Heart right ventricle (tissue), 16 donors: Measurements from ENCODE around the gene ZNF337. TPM values are rescaled to one million over a fixed set of nuclear protein-coding genes. Genes with fewer than 3 reads are reported as not detected.

Experiments
- ATAC-seq, 8 donors: fragments of 200-7000 bp; cut with Tn5 transposase; one replicate each; pipeline ENCODE4 v1.9.1; 2020; ENCODE audit warnings: mild to moderate bottlenecking in 8 of 8, moderate library complexity in 8 of 8, moderate number of reproducible peaks in 1 of 8
- DNase-seq, 2 donors: peaks; one replicate each; pipeline ENCODE4 v3.0.0-alpha.2; 2020
- H3K27ac ChIP-seq, 10 donors: fragments of 200-600 bp; sonication (generic) in 2 of 10; one replicate each; pipeline versions ENCODE4 v1.5.0 to v1.8.0; 2020 to 2022; ENCODE audit warnings: mild to moderate bottlenecking in 3 of 10
- H3K27me3 ChIP-seq, 7 donors: fragments of 200-600 bp; one replicate each; pipeline ENCODE4 v1.8.0; 2021 to 2022; ENCODE audit warnings: mild to moderate bottlenecking in 2 of 7
- H3K36me3 ChIP-seq, 9 donors: fragments of 200-600 bp; sonication (generic) in 1 of 9; one replicate each; pipeline versions ENCODE4 v1.5.0 to v1.8.0; 2020 to 2022; ENCODE audit warnings: mild to moderate bottlenecking in 2 of 9
- H3K4me1 ChIP-seq, 9 donors: fragments of 200-600 bp; sonication (generic) in 1 of 9; one replicate each; pipeline versions ENCODE4 v1.5.0 to v1.8.0; 2020 to 2022; ENCODE audit warnings: mild to moderate bottlenecking in 4 of 9
- H3K4me3 ChIP-seq, 10 donors: fragments of 200-600 bp; sonication (generic) in 2 of 10; one replicate each; pipeline versions ENCODE4 v1.5.0 to v1.8.0; 2020 to 2022; ENCODE audit warnings: mild to moderate bottlenecking in 7 of 10, moderate library complexity in 2 of 10
- H3K9me3 ChIP-seq, 11 donors: fragments of 200-600 bp in 10 of 11; sonication (generic) in 2 of 11; one replicate each; pipeline versions ENCODE4 v1.5.0 to v1.8.0; 2013 to 2022; ENCODE audit warnings: mild to moderate bottlenecking in 2 of 11, control low read depth in 1 of 11, moderate library complexity in 1 of 11
- CTCF ChIP-seq, 9 donors: fragments of 200-600 bp; sonication (generic) in 2 of 9; IDR thresholded peaks; one replicate each; pipeline versions ENCODE4 v1.5.0 to v1.8.0; 2021 to 2022; ENCODE audit warnings: antibody characterized with exemption in 9 of 9, mild to moderate bottlenecking in 5 of 9, moderate library complexity in 1 of 9
- WGBS, 2 donors: extraction: QIAGEN DNeasy Blood & Tissue Kit; methylation state at CpG; one replicate each; pipeline ENCODE4 v1.1.7; 2013; ENCODE audit warnings: inconsistent platforms in 1 of 2; 5-methylcytosine and 5-hydroxymethylcytosine counted together
- intact Hi-C, 10 donors: fragments of 100-400 bp; cut with DNase I; formaldehyde crosslinking; loops; one replicate each; pipeline versions ENCODE4 v1.11.1 to v1.14.2; 2022
- long read RNA-seq, 3 donors: library from polyadenylated mRNA; unstranded; transcript quantifications; one replicate each; pipeline ENCODE4 v2.0.0, GENCODE V29; 2020 to 2021
- polyA plus RNA-seq, 2 donors: library from polyadenylated mRNA; stranded (reverse); fragments of 200-250 nt; gene quantifications; one replicate each; pipeline ENCODE4 v1.2.3, GENCODE V29; 2013
- total RNA-seq, 10 donors: library from RNA; stranded (reverse); fragmentation: NEBNext Ultra II Directional in 3 of 10; extraction: Animal tissue kit (Norgen Biotek cat#: 25700) in 3 of 10; gene quantifications; one replicate each; pipeline versions ENCODE4 v1.2.1 to v1.2.4, GENCODE V29; 2021 to 2023
- donor health status: Arrhythmogenic right ventricular cardiomyopathy.
- donor health status: ischemic (EF 13 %, LVEDD 7.1; RV severe dilation, severe dysfunction).
- donor health status: healthy with polysubstance abuse.
- donor health status: DM: no; HTN: yes; CAD: no.
- donor health status: DM: no; HTN: no; CAD: no.
- donor health status: ischemic (EF 25% LVEDD 6.9; RV normal size, moderate dysfunction).
- donor health status: ischemic (EF 25% LVEDD 5.7; RV mildly dilated, moderate dysfunction).
- donor health status: healthy.
- donor health status: DM: yes; HTN: yes; CAD: no.
- donor health status: Ischemic cardiomyopathy.
- donor health status: ischemic (EF 35%, LVEDD 5.7; RV mildly dilated, moderate dysfunction).
- donor health status: nonischemic (EF 11% LVEDD 7.7; RV severe dilation, severe dysfunction).
- donor health status: DM: yes; HTN: yes; CAD: no.
- donor health status: PGD.
- donor health status: ischemic (EF 29% LVEDD 5.4; RV normal size, mild dysfunction).
- donor health status: nonischemic (EF 23%, LVEDD 6.1; RV moderate dilation, normal function).

Gene ZNF337
- 1 to 10 TPM; 5.9 to 8.6 (median 7.4) TPM for total RNA-seq
- 10 to 100 TPM in 1 of 2 donors, 1 to 10 TPM in 1; 5.4 to 17.1 TPM for polyA plus RNA-seq
- long read RNA-seq, donor 1, transcript ZNF337-201 (5 exons, 3,205 nt): major isoform, 5 of 10 reads
- long read RNA-seq, donor 1, partial matches to known transcripts: 0 of 10 reads
- long read RNA-seq, donor 1, other reads (novel, unspliced or antisense): 5 of 10 reads
- long read RNA-seq, donor 2, transcript ZNF337-201 (5 exons, 3,205 nt): major isoform, 6 of 17 reads
- long read RNA-seq, donor 2, partial matches to known transcripts: 0 of 17 reads
- long read RNA-seq, donor 2, other reads (novel, unspliced or antisense): 10 of 17 reads
- long read RNA-seq, donor 3, transcript ZNF337-201 (5 exons, 3,205 nt): major isoform, 9 of 17 reads
- long read RNA-seq, donor 3, partial matches to known transcripts: 1 of 17 reads
- long read RNA-seq, donor 3, other reads (novel, unspliced or antisense): 7 of 17 reads

- intact Hi-C loops: loop anchor here in 4 of 10 donors (2.0 to 5.0 kb wide), 2 partner anchors 54 to 74 kb away; partner anchors contain the start of gene NANP (in 3 of the 4)
- ATAC-seq (peak; percentile 100), DNase-seq (peak; percentile 96 to 97)
- H3K27me3 ChIP-seq: no peaks in the 10 kb centered on the region
- 0 to 1% methylated on average over 78 to 82 of the region's 82 CpGs for WGBS, 2 donors
- H3K27ac ChIP-seq: peak within 1 kb of the TSS; percentile 78 to 96 (median 92)
- peaks cover 0 to 10% (median 0%) of the 10 kb centered on the region in 9 donors for H3K36me3 ChIP-seq
- peak within 1 kb of the TSS; percentile 75 to 99 (median 90) for H3K4me3 ChIP-seq
- TF ChIP-seq CTCF (IDR thresholded peaks at IDR 0.05): peak in 5 of 9 donors; percentile 12 to 47 (median 32)
- H3K9me3 ChIP-seq: peaks cover 0 to 27% (median 11%) of the 10 kb centered on the region in 11 donors
- H3K4me1 ChIP-seq: peaks cover 0 to 25% (median 16%) of the 10 kb centered on the region in 9 donors
These were observed at the start of gene ZNF337 for GRCh38 chr20:25696371-25697131. Gene ZNF337, minus strand, starts transcription at chr20:25696853. Its CDS starts 10,436 bp downstream, at chr20:25686417.

DNA sequence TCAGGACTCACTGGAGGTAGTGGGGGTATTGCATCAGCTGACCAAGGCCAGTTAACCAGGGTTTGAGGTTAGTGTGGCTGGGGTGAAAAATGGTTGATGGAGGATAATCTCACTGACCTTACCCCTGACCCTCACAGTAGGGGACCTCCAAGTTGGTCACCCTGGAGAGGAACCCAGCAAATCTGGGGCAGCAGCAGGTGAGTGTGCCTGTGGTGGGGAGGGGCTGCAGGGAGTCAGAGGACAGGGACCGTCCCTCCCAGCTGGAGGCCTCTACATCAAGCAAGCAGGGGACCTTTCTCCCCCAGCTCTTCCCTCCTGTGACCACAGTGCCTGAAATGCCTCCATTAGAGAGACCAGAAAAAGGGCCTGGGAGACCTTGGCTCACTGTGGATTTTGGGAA lies 49.1 kb upstream of the ZNF337 start:
- TF ChIP-seq CTCF (IDR thresholded peaks at IDR 0.05): no peak
- ATAC-seq: no peak

GRCh38 chr20:25745100-25745499 lies 48.4 kb upstream of the ZNF337 start:
- TF ChIP-seq CTCF (IDR thresholded peaks at IDR 0.05): no peak
- WGBS, 2 donors: 84% methylated on average over 4 of the region's 4 CpGs
- Histone ChIP-seq H3K4me3 (no peak overlapping the region), H3K27ac (no peak overlapping the region), H3K9me3 (no peaks in the 10 kb centered on the region), H3K4me1 (no peaks in the 10 kb centered on the region), H3K27me3 (no peaks in the 10 kb centered on the region), H3K36me3 (no peaks in the 10 kb centered on the region)
- DNase-seq (no peak), ATAC-seq (no peak)
- intact Hi-C loops: loop anchor here in 1 of 10 donors (5.0 kb wide), 1 partner anchor 53 kb away; no protein-coding TSS in a partner anchor

More for the DNA sequence above, 49.1 kb upstream of the ZNF337 start:
- peaks cover 0 to 4% (median 0%) of the 10 kb centered on the region in 9 donors for H3K4me1 ChIP-seq
- WGBS, 2 donors: 96 to 100% methylated on average over 1 of the region's 1 CpG
- no peak overlapping the region for H3K4me3 ChIP-seq
- H3K9me3 ChIP-seq: no peaks in the 10 kb centered on the region
- DNase-seq: no peak
- H3K27me3 ChIP-seq: no peaks in the 10 kb centered on the region
- intact Hi-C loops: loop anchor here in 1 of 10 donors (5.0 kb wide), 1 partner anchor 53 kb away; no protein-coding TSS in a partner anchor
- no peaks in the 10 kb centered on the region for H3K36me3 ChIP-seq
- H3K27ac ChIP-seq: no peak overlapping the region

DNA sequence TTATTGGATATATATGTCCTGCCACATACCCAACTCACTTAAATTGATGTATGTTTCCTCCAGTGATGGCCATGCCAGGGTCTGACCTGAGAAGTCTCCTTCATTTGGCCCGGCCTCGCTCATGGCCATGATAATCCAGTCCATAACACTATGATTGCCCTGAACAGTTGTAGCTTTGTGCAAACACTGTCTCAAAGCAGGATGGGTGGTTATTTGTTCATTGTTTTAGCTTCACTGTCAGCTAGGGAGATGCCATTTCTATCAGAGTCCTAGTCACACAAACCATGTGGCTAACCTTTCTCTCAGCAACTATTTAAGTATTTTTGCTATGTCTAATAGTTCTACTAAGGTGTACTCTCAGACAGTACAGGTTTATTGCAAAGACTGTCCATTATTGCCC lies 47.6 kb upstream of the ZNF337 start:
- intact Hi-C loops: no loop called here
- Histone ChIP-seq H3K27me3 (no peaks in the 10 kb centered on the region), H3K4me1 (peaks cover 0 to 6% (median 0%) of the 10 kb centered on the region in 9 donors), H3K36me3 (no peaks in the 10 kb centered on the region), H3K27ac (no peak overlapping the region), H3K4me3 (no peak overlapping the region), H3K9me3 (no peaks in the 10 kb centered on the region)
- 96 to 98% methylated on average over 2 of the region's 2 CpGs for WGBS, 2 donors
- no peak for ATAC-seq
- TF ChIP-seq CTCF (IDR thresholded peaks at IDR 0.05): no peak
- DNase-seq: no peak
